Right lobe of liver (tissue), 6 donors: Measurements from ENCODE around the gene TIMM23B. TPM values are rescaled to one million over a fixed set of nuclear protein-coding genes. Genes with fewer than 3 reads are reported as not detected.

Experiments
- ATAC-seq, 4 donors: fragments of 200-7000 bp; cut with Tn5 transposase; one replicate each; pipeline ENCODE4 v1.9.1; 2020; ENCODE audit warnings: mild to moderate bottlenecking in 4 of 4, moderate library complexity in 4 of 4
- DNase-seq, 3 donors: peaks; one replicate each; pipeline ENCODE4 v3.0.0-alpha.2; 2020
- H3K27ac ChIP-seq, 3 donors: fragments of 200-600 bp; one replicate each; pipeline ENCODE4 v1.8.0; 2022
- H3K27me3 ChIP-seq, 2 donors: fragments of 200-600 bp; one replicate each; pipeline ENCODE4 v1.8.0; 2022
- H3K36me3 ChIP-seq, 4 donors: fragments of 200-600 bp; sonication (generic) in 1 of 4; one replicate each; pipeline versions ENCODE4 v1.5.1 to v1.8.0; 2017 to 2022; ENCODE audit warnings: control low read depth in 1 of 4
- H3K4me1 ChIP-seq, 4 donors: fragments of 200-600 bp; sonication (generic) in 1 of 4; one replicate each; pipeline versions ENCODE4 v1.5.1 to v1.8.0; 2017 to 2022; ENCODE audit warnings: control low read depth in 1 of 4
- H3K4me3 ChIP-seq, 3 donors: fragments of 200-600 bp; one replicate each; pipeline ENCODE4 v1.8.0; 2022
- H3K9me3 ChIP-seq, 4 donors: fragments of 200-600 bp; sonication (generic) in 1 of 4; one replicate each; pipeline versions ENCODE4 v1.5.1 to v1.8.0; 2017 to 2022; ENCODE audit warnings: control low read depth in 1 of 4
- CTCF ChIP-seq, 4 donors: fragments of 200-600 bp in 3 of 4; fragments of 450-650 bp in 1 of 4; IDR thresholded peaks; one replicate each; pipeline versions ENCODE4 v1.5.1 to v1.8.0; 2016 to 2022; ENCODE audit warnings: antibody characterized with exemption in 4 of 4, mild to moderate bottlenecking in 2 of 4
- POLR2A ChIP-seq: fragments of 450-650 bp; IDR thresholded peaks from one replicate; pipeline ENCODE4 v1.6.1; 2017; ENCODE audit warnings: antibody characterized with exemption, mild to moderate bottlenecking
- WGBS: methylation state at CpG from one replicate; pipeline ENCODE4 v1.1.6; 2018; ENCODE audit warnings: low coverage, low lambda C conversion rate; ENCODE audit not compliant: insufficient coverage; ENCODE audit errors: missing lambda C conversion rate; 5-methylcytosine and 5-hydroxymethylcytosine counted together
- intact Hi-C, 2 donors: fragments of 100-400 bp; cut with DNase I; formaldehyde crosslinking; loops; one replicate each; pipeline versions ENCODE4 v1.11.2 to v1.14.1; 2022
- small RNA-seq, 2 experiments: library from RNA; depleted of rRNA; stranded (forward); fragments of <200 nt; gene quantifications; one replicate each; pipeline ENCODE3, GENCODE V24; 2016
- total RNA-seq, 6 experiments: library from RNA; depleted of rRNA in 2 of 6; stranded (reverse); fragments of >200 nt in 2 of 6; fragmentation: NEBNext Ultra II Directional in 3 of 6; extraction: Animal tissue kit (Norgen Biotek cat#: 25700) in 3 of 6; gene quantifications; one replicate each; pipeline versions ENCODE4 v1.1.0 to v1.2.4, GENCODE V29; 2016 to 2023
- donor health status: DM: no; HTN: yes; CAD: no.
- donor health status: DM: no; HTN: no; CAD: no.
- donor health status: DM: no; HTN: no; CAD: no.
- donor health status: DM: no; HTN: yes; CAD: no.
- donor health status: DM: no; HTN: yes; CAD: no.

The TIMM23B gene
- total RNA-seq, 6 experiments from 2014 or later: 5.5 to 11.2 (median 9.7) TPM

GRCh38 chr10:50021646-50022045, 79.8 kb downstream of the TIMM23B start:
- no peaks in the 10 kb centered on the region for H3K9me3 ChIP-seq
- DNase-seq (no peak), ATAC-seq (no peak)
- H3K27ac ChIP-seq: no peak overlapping the region
- H3K27me3 ChIP-seq: no peaks in the 10 kb centered on the region
- H3K36me3 ChIP-seq: no peaks in the 10 kb centered on the region
- H3K4me1 ChIP-seq: no peaks in the 10 kb centered on the region
- 69% methylated on average over 2 of the region's 3 CpGs for WGBS
- TF ChIP-seq POLR2A (no peak), CTCF (IDR thresholded peaks at IDR 0.05) (no peak)
- intact Hi-C loops: no loop called here
- H3K4me3 ChIP-seq: no peak overlapping the region

Small RNA genes lying within 50 kb of the gene (small RNA-seq; reads per million reads assigned to genes)
- gene RNA5SP317 (0 reads per million in 2 experiments), gene SNORA74C-2 (0 reads per million in 2 experiments)

Other genes starting within 250 kb of the TIMM23B start
- gene OGDHL, start 179.7 kb upstream of the TIMM23B start, total RNA-seq: 10 to 100 TPM; 60.4 to 98.5 (median 76.8) TPM
- gene PARG, start within 50 bp of the TIMM23B start, total RNA-seq: 10 to 100 TPM in 3 of 6 experiments, 1 to 10 TPM in 3; 9.4 to 14.1 (median 10.0) TPM
- gene AGAP6, start 46.4 kb downstream of the TIMM23B start, total RNA-seq: 1 to 10 TPM; 4.4 to 8.8 (median 6.3) TPM
- gene WASHC2A, start 125.9 kb downstream of the TIMM23B start, total RNA-seq: 10 to 100 TPM in 5 of 6 experiments, 1 to 10 TPM in 1; 9.5 to 26.1 (median 19.7) TPM